ENCODE measurements around the gene ATP11B. TPM values are rescaled to one million over a fixed set of nuclear protein-coding genes. Genes with fewer than 3 reads are reported as not detected.

Gene ATP11B
- total RNA-seq, 2 experiments from 2014 or later: 55.6 to 87.9 TPM

GRCh38 chr3:182913889-182914288, 120.6 kb downstream of the ATP11B start:
- Histone ChIP-seq H4K20me1 (ENCODE audit: insufficient read depth, low read length) (no peaks in the 10 kb centered on the region), H3K9me2 (ENCODE audit: insufficient read depth, low read length) (no peaks in the 10 kb centered on the region), H3K4me1 (ENCODE audit: insufficient read depth, low read length, poor library complexity, severe bottlenecking) (peaks cover 45% of the 10 kb centered on the region), H3K9me3 (ENCODE audit: low read length) (no peaks in the 10 kb centered on the region), H3K27ac (ENCODE audit: low read depth, low read length, poor library complexity, severe bottlenecking) (peak overlapping the region; percentile 80), H3K4me2 (ENCODE audit: low read length) (peak overlapping the region; percentile 57), H3K79me2 (ENCODE audit: insufficient read depth, low read depth, low read length) (no peaks in the 10 kb centered on the region), H3K4me3 (ENCODE audit: low read depth, low read length, poor library complexity, severe bottlenecking) (peak overlapping the region; percentile 16), H3K36me3 (ENCODE audit: insufficient read depth, low read length) (peaks cover 40% of the 10 kb centered on the region), H2AFZ (ENCODE audit: low read length) (peak overlapping the region; percentile 32; the same call in 1 of the 2 replicates)
- no peak for TF ChIP-seq CTCF (conservative IDR thresholded peaks at IDR 0.05; ENCODE audit: low read length)
- no peak for TF ChIP-seq EZH2phosphoT487 (IDR thresholded peaks at IDR 0.05; ENCODE audit: borderline replicate concordance, low read depth, low read length)
- BruUV-seq (replicated peaks): no TSS peak
- intact Hi-C loops (cut with micrococcal nuclease; ENCODE audit: unreplicated experiment): loop anchor here (1.0 to 5.0 kb wide), 5 partner anchors 130 to 468 kb away; partner anchors contain the start of genes LAMP3 and MCCC1
- ChIA-PET POLR2A (interaction anchor here (1.3 to 2.4 kb wide), 2 partner anchors 12 to 202 kb away, joined by 3 to 6 read pairs; no protein-coding TSS in a partner anchor), CTCF (ENCODE audit: unreplicated experiment) (no interaction called here)
- peak; percentile 80 for DNase-seq (ENCODE audit: low spot score)

- BruUV-seq (replicated peaks): TSS peak; percentile 48
- Histone ChIP-seq H3K4me2 (ENCODE audit: low read length) (peak overlapping the region; percentile 57), H3K79me2 (ENCODE audit: insufficient read depth, low read depth, low read length) (no peaks in the 10 kb centered on the region), H4K20me1 (ENCODE audit: insufficient read depth, low read length) (no peaks in the 10 kb centered on the region), H2AFZ (ENCODE audit: low read length) (peak overlapping the region; percentile 4; the same call in 1 of the 2 replicates), H3K4me1 (ENCODE audit: insufficient read depth, low read length, poor library complexity, severe bottlenecking) (peaks cover 45% of the 10 kb centered on the region), H3K9me3 (ENCODE audit: low read length) (no peaks in the 10 kb centered on the region), H3K36me3 (ENCODE audit: insufficient read depth, low read length) (peaks cover 44% of the 10 kb centered on the region), H3K4me3 (ENCODE audit: low read depth, low read length, poor library complexity, severe bottlenecking) (peak overlapping the region; percentile 22), H3K9me2 (ENCODE audit: insufficient read depth, low read length) (no peaks in the 10 kb centered on the region), H3K27ac (ENCODE audit: low read depth, low read length, poor library complexity, severe bottlenecking) (peak overlapping the region; percentile 80)
- no peak for DNase-seq (ENCODE audit: low spot score)
- POLR2A ChIA-PET: interaction anchor here (0.5 to 2.4 kb wide), 9 partner anchors 10 to 342 kb away, joined by 3 to 6 read pairs (median 3); no protein-coding TSS in a partner anchor
- CTCF ChIA-PET (ENCODE audit: unreplicated experiment): no interaction called here
- TF ChIP-seq EZH2phosphoT487 (IDR thresholded peaks at IDR 0.05; ENCODE audit: borderline replicate concordance, low read depth, low read length) (no peak), CTCF (conservative IDR thresholded peaks at IDR 0.05; ENCODE audit: low read length) (no peak)
- intact Hi-C loops (cut with micrococcal nuclease; ENCODE audit: unreplicated experiment): loop anchor here (5.0 kb wide), 4 partner anchors 183 to 468 kb away; partner anchors contain the start of genes LAMP3 and MCCC1
Observed at GRCh38 chr3:182914341-182914740, 121.0 kb downstream of the ATP11B start.

GRCh38 chr3:182917134-182917533, 123.8 kb downstream of the ATP11B start:
- H3K4me2 ChIP-seq (ENCODE audit: low read length): no peak overlapping the region

More at GRCh38 chr3:182917134-182917533, 123.8 kb downstream of the ATP11B start:
- no TSS peak for BruUV-seq (replicated peaks)
- POLR2A ChIA-PET: interaction anchor here (0.6 to 2.0 kb wide), 9 partner anchors 9 to 1240 kb away, joined by 3 to 5 read pairs (median 3); no protein-coding TSS in a partner anchor
- intact Hi-C loops (cut with micrococcal nuclease; ENCODE audit: unreplicated experiment): no loop called here
- no peaks in the 10 kb centered on the region for H3K9me3 ChIP-seq (ENCODE audit: low read length)
- no peak for TF ChIP-seq EZH2phosphoT487 (IDR thresholded peaks at IDR 0.05; ENCODE audit: borderline replicate concordance, low read depth, low read length)
- TF ChIP-seq CTCF (conservative IDR thresholded peaks at IDR 0.05; ENCODE audit: low read length): no peak
- H3K4me1 ChIP-seq (ENCODE audit: insufficient read depth, low read length, poor library complexity, severe bottlenecking): peaks cover 32% of the 10 kb centered on the region
- no peak overlapping the region for H3K27ac ChIP-seq (ENCODE audit: low read depth, low read length, poor library complexity, severe bottlenecking)
- CTCF ChIA-PET (ENCODE audit: unreplicated experiment): no interaction called here
- no peaks in the 10 kb centered on the region for H3K79me2 ChIP-seq (ENCODE audit: insufficient read depth, low read depth, low read length)
- H3K9me2 ChIP-seq (ENCODE audit: insufficient read depth, low read length): no peaks in the 10 kb centered on the region
- peaks cover 39% of the 10 kb centered on the region for H3K36me3 ChIP-seq (ENCODE audit: insufficient read depth, low read length)
- H4K20me1 ChIP-seq (ENCODE audit: insufficient read depth, low read length): no peaks in the 10 kb centered on the region
- no peak overlapping the region for H3K4me3 ChIP-seq (ENCODE audit: low read depth, low read length, poor library complexity, severe bottlenecking)
- no peak for DNase-seq (ENCODE audit: low spot score)
- H2AFZ ChIP-seq (ENCODE audit: low read length): no peak overlapping the region

All from OCI-LY7 (cell line).